Smooth muscle cell (in vitro differentiated cells): ENCODE measurements around the gene SFMBT2. TPM values are rescaled to one million over a fixed set of nuclear protein-coding genes. Genes with fewer than 3 reads are reported as not detected.

ENCODE experiments used
- DNase-seq: peaks from one replicate; lab custom pipeline; 2025; ENCODE audit not compliant: unreplicated experiment; lab: John Stamatoyannopoulos, UW
- H2AFZ ChIP-seq: fragments of 200-600 bp; sonication (generic); 2 replicates; pipeline ENCODE4 v1.6.0; 2016; ENCODE audit warnings: antibody characterized with exemption, low read depth, mild to moderate bottlenecking
- H3F3A ChIP-seq: fragments of 200-600 bp; sonication (generic); 2 replicates; pipeline ENCODE4 v1.6.0; 2017; ENCODE audit warnings: antibody characterized with exemption, low read depth
- H3K27ac ChIP-seq: fragments of 200-600 bp; sonication (generic); 2 replicates; pipeline ENCODE4 v1.5.1; 2016; ENCODE audit warnings: low read depth, mild to moderate bottlenecking
- H3K27me3 ChIP-seq: fragments of 200-600 bp; sonication (generic); 2 replicates; pipeline ENCODE4 v1.6.1; 2016; ENCODE audit warnings: low read depth, mild to moderate bottlenecking
- H3K36me3 ChIP-seq: fragments of 200-600 bp; sonication (generic); 2 replicates; pipeline ENCODE4 v1.5.1; 2016; ENCODE audit warnings: low read depth
- H3K4me1 ChIP-seq: fragments of 200-600 bp; sonication (generic); 2 replicates; pipeline ENCODE4 v1.5.1; 2016; ENCODE audit warnings: low read depth
- H3K4me2 ChIP-seq: fragments of 200-600 bp; sonication (generic); 2 replicates; pipeline ENCODE4 v1.6.0; 2016; ENCODE audit warnings: mild to moderate bottlenecking
- H3K4me3 ChIP-seq: fragments of 200-600 bp; sonication (generic); 2 replicates; pipeline ENCODE4 v1.5.1; 2016; ENCODE audit warnings: mild to moderate bottlenecking
- H3K79me2 ChIP-seq: fragments of 200-600 bp; sonication (generic); 2 replicates; pipeline ENCODE4 v1.6.0; 2016; ENCODE audit warnings: low read depth, mild to moderate bottlenecking
- H3K9ac ChIP-seq: fragments of 200-600 bp; sonication (generic); 2 replicates; pipeline ENCODE4 v1.6.0; 2016; ENCODE audit warnings: low read depth
- H3K9me3 ChIP-seq: fragments of 200-600 bp; sonication (generic); replicated peaks from 2 replicates; pipeline ENCODE4 v1.5.1; 2016; ENCODE audit warnings: low read depth
- H4K20me1 ChIP-seq: fragments of 200-600 bp; sonication (generic); 2 replicates; pipeline ENCODE4 v1.6.0; 2016; ENCODE audit warnings: low read depth
- CTCF ChIP-seq: fragments of 200-600 bp; sonication (generic); IDR thresholded peaks from 2 replicates; pipeline ENCODE4 v1.5.1; 2017; ENCODE audit warnings: borderline replicate concordance, mild to moderate bottlenecking, antibody characterized with exemption; ENCODE audit not compliant: insufficient read depth, poor library complexity, severe bottlenecking
- WGBS: methylation state at CpG from one replicate; pipeline ENCODE4 v1.1.7; 2016; ENCODE audit warnings: low lambda C conversion rate; 5-methylcytosine and 5-hydroxymethylcytosine counted together
- polyA plus RNA-seq: library from polyadenylated mRNA; unstranded; fragments of >200 nt; fragmentation: Nextera tagmentation; extraction: Ambion mirVana; gene quantifications from 2 replicates; pipeline ENCODE4 v1.2.1, GENCODE V29; 2016
- total RNA-seq: library from RNA; depleted of rRNA; stranded (reverse); fragments of >200 nt; gene quantifications from 2 replicates; pipeline ENCODE4 v1.2.3, GENCODE V29; 2014

Gene SFMBT2
- total and polyA plus RNA-seq, 2 experiments from 2014 or later = 0.90 to 1.4 TPM

DNA sequence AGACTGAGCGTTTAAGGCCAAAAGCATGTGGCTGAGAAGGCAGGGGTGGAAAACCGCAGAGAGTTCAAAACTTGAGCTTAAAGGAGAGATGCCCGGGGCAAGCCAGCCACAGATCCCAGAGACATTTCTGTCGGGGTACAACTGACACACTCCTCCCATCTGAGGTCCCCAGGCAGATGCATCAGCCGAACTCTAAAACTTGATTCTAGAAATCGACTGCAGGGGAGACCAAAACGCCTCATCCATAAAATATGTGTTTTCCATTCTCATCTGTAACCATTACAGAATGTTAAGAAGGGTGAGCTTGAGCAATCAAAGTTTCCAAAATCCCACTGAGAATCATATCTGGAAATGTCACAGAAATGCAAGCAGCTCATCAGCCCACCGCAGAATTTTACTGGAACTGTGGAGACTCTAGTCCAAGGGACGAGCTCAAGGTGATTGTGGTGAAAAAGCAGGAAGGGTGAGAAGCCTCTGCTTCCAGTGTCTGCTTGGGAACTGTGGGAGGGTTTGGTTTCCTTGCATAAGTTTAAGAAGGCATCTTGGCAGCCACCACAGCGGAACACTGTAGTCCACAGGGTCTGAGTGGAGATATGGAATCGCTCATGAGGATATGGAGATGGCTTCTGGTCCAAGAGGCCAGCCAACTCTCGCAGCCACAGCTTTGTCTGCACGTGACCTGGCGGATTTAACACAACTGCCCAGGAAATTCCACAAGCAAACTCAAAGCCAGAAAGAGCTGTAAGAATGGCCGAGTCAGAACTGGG is 249.2 kb downstream of the SFMBT2 start:
- Histone ChIP-seq H3F3A (no peaks in the 10 kb centered on the region), H3K79me2 (no peaks in the 10 kb centered on the region), H4K20me1 (no peaks in the 10 kb centered on the region), H3K4me3 (no peak overlapping the region), H3K9ac (no peak overlapping the region), H3K4me2 (no peak overlapping the region), H2AFZ (no peak overlapping the region), H3K9me3 (no peaks in the 10 kb centered on the region), H3K4me1 (no peaks in the 10 kb centered on the region), H3K27ac (no peak overlapping the region), H3K36me3 (no peaks in the 10 kb centered on the region), H3K27me3 (peaks cover 4% of the 10 kb centered on the region)
- TF ChIP-seq CTCF = no peak
- no peak for DNase-seq
- WGBS = 73% methylated on average over 15 of the region's 15 CpGs

- TF ChIP-seq CTCF = no peak
- Histone ChIP-seq H3F3A (no peaks in the 10 kb centered on the region), H4K20me1 (no peaks in the 10 kb centered on the region), H3K27ac (no peak overlapping the region), H3K9ac (no peak overlapping the region), H3K27me3 (peaks cover 8% of the 10 kb centered on the region), H3K4me1 (no peaks in the 10 kb centered on the region), H3K4me3 (no peak overlapping the region), H3K9me3 (no peaks in the 10 kb centered on the region), H3K79me2 (no peaks in the 10 kb centered on the region), H3K4me2 (no peak overlapping the region), H3K36me3 (no peaks in the 10 kb centered on the region), H2AFZ (no peak overlapping the region)
- no peak for DNase-seq
- WGBS = 93% methylated on average over 5 of the region's 5 CpGs
Measured at GRCh38 chr10:7159928-7160327, 250.9 kb downstream of the SFMBT2 start.

DNA sequence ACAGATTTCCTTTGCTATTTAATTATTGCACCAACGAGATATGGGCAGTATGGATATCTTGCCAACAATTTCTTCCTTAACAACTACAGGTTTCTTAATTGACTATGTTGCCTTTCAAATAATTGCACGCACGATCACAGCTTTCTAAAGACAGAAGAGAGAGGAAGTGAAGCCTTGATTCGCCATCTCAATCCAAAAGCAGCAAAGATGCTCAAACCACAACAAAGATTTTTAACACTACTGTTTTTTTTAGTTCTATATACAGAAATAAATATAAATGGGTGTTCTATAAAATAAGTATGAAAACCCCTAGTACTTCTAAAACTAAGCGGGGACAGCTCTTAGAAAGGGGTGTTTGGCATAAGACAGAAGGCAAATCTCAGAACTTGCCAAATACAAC is 251.3 kb downstream of the SFMBT2 start:
- Histone ChIP-seq H3K36me3 (no peaks in the 10 kb centered on the region), H3K4me2 (no peak overlapping the region), H4K20me1 (no peaks in the 10 kb centered on the region), H3K27ac (no peak overlapping the region), H3F3A (no peaks in the 10 kb centered on the region), H3K9ac (no peak overlapping the region), H3K27me3 (peaks cover 8% of the 10 kb centered on the region), H3K79me2 (no peaks in the 10 kb centered on the region), H3K9me3 (no peaks in the 10 kb centered on the region), H3K4me1 (no peaks in the 10 kb centered on the region), H2AFZ (no peak overlapping the region), H3K4me3 (no peak overlapping the region)
- no peak for DNase-seq
- TF ChIP-seq CTCF = no peak
- 91% methylated on average over 5 of the region's 5 CpGs for WGBS

DNA sequence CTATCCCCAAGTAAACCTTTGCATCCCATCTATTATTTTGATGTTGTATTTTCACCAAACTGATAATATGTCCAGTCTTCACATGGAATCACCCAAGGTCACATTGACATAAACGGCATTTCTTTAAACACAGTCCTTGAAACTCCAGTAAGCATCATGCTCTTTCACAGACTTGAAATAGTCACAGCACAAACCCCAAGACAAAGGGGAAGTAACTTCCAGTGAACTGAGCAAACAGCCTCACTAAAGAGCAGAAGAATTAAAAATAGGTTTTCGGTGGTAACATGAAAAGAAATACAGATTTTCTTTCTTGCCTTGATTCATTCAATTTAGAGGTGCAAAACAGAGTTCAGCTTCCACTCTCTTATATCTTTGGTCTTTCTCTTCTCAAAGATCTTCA is 253.7 kb downstream of the SFMBT2 start:
- 93% methylated on average over 2 of the region's 2 CpGs for WGBS
- Histone ChIP-seq H3K4me2 (no peak overlapping the region), H3F3A (no peaks in the 10 kb centered on the region), H3K9ac (no peak overlapping the region), H3K4me3 (no peak overlapping the region), H3K9me3 (no peaks in the 10 kb centered on the region), H4K20me1 (no peaks in the 10 kb centered on the region), H3K4me1 (no peaks in the 10 kb centered on the region), H3K27me3 (peaks cover 17% of the 10 kb centered on the region), H3K36me3 (no peaks in the 10 kb centered on the region), H3K27ac (no peak overlapping the region), H2AFZ (no peak overlapping the region), H3K79me2 (no peaks in the 10 kb centered on the region)
- TF ChIP-seq CTCF = no peak
- no peak for DNase-seq
